Cardiac muscle cell (in vitro differentiated cells and primary cell): Measurements from ENCODE around the gene PXMP2. TPM values are rescaled to one million over a fixed set of nuclear protein-coding genes. Genes with fewer than 3 reads are reported as not detected.

ENCODE experiments used
- DNase-seq, 2 donors: peaks; one replicate each; pipeline versions ENCODE4 v3.0.0 to v3.0.0-alpha.2; 2010 to 2017; ENCODE audit warnings: low read depth in 1 of 2, low spot score in 1 of 2
- H3K27ac ChIP-seq: fragments of 200-600 bp; sonication (generic); 2 replicates; pipeline ENCODE4 v1.5.1; 2016
- H3K27me3 ChIP-seq: fragments of 200-600 bp; sonication (generic); 2 replicates; pipeline ENCODE4 v1.6.0; 2016; ENCODE audit warnings: control low read depth
- H3K36me3 ChIP-seq: fragments of 200-600 bp; sonication (generic); 2 replicates; pipeline ENCODE4 v1.5.1; 2016; ENCODE audit warnings: control low read depth
- H3K4me1 ChIP-seq: fragments of 200-600 bp; sonication (generic); 2 replicates; pipeline ENCODE4 v1.8.1; 2017; ENCODE audit warnings: low read depth, mild to moderate bottlenecking, mixed run types
- H3K4me3 ChIP-seq: fragments of 200-600 bp; sonication (generic); 2 replicates; pipeline ENCODE4 v1.5.1; 2016; ENCODE audit warnings: mild to moderate bottlenecking
- H3K9me3 ChIP-seq: fragments of 200-600 bp; sonication (generic); 2 replicates; pipeline ENCODE4 v1.5.1; 2017; ENCODE audit warnings: low read depth, mild to moderate bottlenecking, control low read depth
- CTCF ChIP-seq: IDR thresholded peaks from 2 replicates; pipeline ENCODE4 v1.5.1; 2012; ENCODE audit warnings: low read depth, mild to moderate bottlenecking, low read length
- polyA plus RNA-seq: library from polyadenylated mRNA; unstranded; fragments of >200 nt; fragmentation: Nextera tagmentation; extraction: Ambion mirVana; gene quantifications from 2 replicates; pipeline ENCODE4 v1.2.1, GENCODE V29; 2016
- total RNA-seq: library from RNA; depleted of rRNA; stranded (reverse); fragments of >200 nt; gene quantifications from 2 replicates; pipeline ENCODE4 v1.2.3, GENCODE V29; 2016

PXMP2 gene
- total and polyA plus RNA-seq, 2 experiments from 2014 or later: 41.6 to 111 TPM

- Histone ChIP-seq H3K4me3 (no peak overlapping the region), H3K27ac (peak overlapping the region; percentile 35), H3K9me3 (no peaks in the 10 kb centered on the region), H3K4me1 (no peaks in the 10 kb centered on the region), H3K27me3 (no peaks in the 10 kb centered on the region), H3K36me3 (peaks cover 34% of the 10 kb centered on the region)
- DNase-seq: no peak
- no peak for TF ChIP-seq CTCF
Observed at GRCh38 chr12:132718644-132719043, 31.3 kb downstream of the PXMP2 start.

GRCh38 chr12:132719141-132719953 lies 32.0 kb downstream of the PXMP2 start:
- H3K4me1 ChIP-seq: no peaks in the 10 kb centered on the region
- H3K27me3 ChIP-seq: no peaks in the 10 kb centered on the region
- peak overlapping the region; percentile 35 for H3K27ac ChIP-seq
- H3K4me3 ChIP-seq: no peak overlapping the region
- TF ChIP-seq CTCF: no peak
- no peak for DNase-seq
- H3K9me3 ChIP-seq: no peaks in the 10 kb centered on the region
- peaks cover 39% of the 10 kb centered on the region for H3K36me3 ChIP-seq

- Histone ChIP-seq H3K36me3 (peaks cover 43% of the 10 kb centered on the region), H3K27ac (no peak overlapping the region), H3K4me1 (no peaks in the 10 kb centered on the region), H3K9me3 (no peaks in the 10 kb centered on the region), H3K27me3 (no peaks in the 10 kb centered on the region), H3K4me3 (no peak overlapping the region)
- DNase-seq: no peak
- TF ChIP-seq CTCF: no peak
Observed at GRCh38 chr12:132719954-132720324, 32.6 kb downstream of the PXMP2 start.

- Histone ChIP-seq H3K9me3 (no peaks in the 10 kb centered on the region), H3K4me3 (no peak overlapping the region), H3K36me3 (peaks cover 45% of the 10 kb centered on the region), H3K4me1 (no peaks in the 10 kb centered on the region), H3K27me3 (no peaks in the 10 kb centered on the region), H3K27ac (no peak overlapping the region)
- no peak for TF ChIP-seq CTCF
- no peak for DNase-seq
Observed at GRCh38 chr12:132720606-132721345, 33.4 kb downstream of the PXMP2 start.

- no peak for DNase-seq
- no peak overlapping the region for H3K27ac ChIP-seq
- H3K27me3 ChIP-seq: no peaks in the 10 kb centered on the region
- no peak for TF ChIP-seq CTCF
- H3K36me3 ChIP-seq: peaks cover 63% of the 10 kb centered on the region
- H3K4me3 ChIP-seq: no peak overlapping the region
- H3K9me3 ChIP-seq: no peaks in the 10 kb centered on the region
- H3K4me1 ChIP-seq: no peaks in the 10 kb centered on the region
Observed at GRCh38 chr12:132723015-132723763, 35.8 kb downstream of the PXMP2 start.
